HEK293 (cell line): Measurements from ENCODE around the gene NHLH1.

ENCODE experiments used
- CTCF ChIA-PET: fragments of 350-600 bp; formaldehyde crosslinking; extraction: SDS; loops from one replicate; lab custom pipeline; 2021; ENCODE audit warnings: antibody characterized with exemption; lab: Yijun Ruan, JAX
- POLR2A ChIA-PET: fragments of 300-600 bp; formaldehyde crosslinking; extraction: SDS; loops from one replicate; lab custom pipeline; 2020; ENCODE audit warnings: antibody characterized with exemption, inconsistent platforms; lab: Yijun Ruan, JAX
- H3K27ac ChIP-seq: fragments of 200-500 bp; sonication (Bioruptor generic); 2 replicates; pipeline ENCODE4 v1.5.1; 2014; ENCODE audit warnings: low read depth, low read length, control low read depth, inconsistent platforms; ENCODE audit errors: extremely low read depth
- H3K36me3 ChIP-seq, 2 experiments: fragments of 200-500 bp in 1 of 2; sonication (Bioruptor generic) in 1 of 2; 1 replicate in 1 of 2; 2 replicates in 1 of 2; pipeline ENCODE4 v1.5.1; 2014 to 2017; ENCODE audit warnings: inconsistent platforms in 2 of 2, low read length in 2 of 2; ENCODE audit not compliant: control insufficient read depth in 2 of 2, insufficient read depth in 1 of 2
- H3K4me1 ChIP-seq: fragments of 200-500 bp; sonication (Bioruptor generic); 2 replicates; pipeline ENCODE4 v1.5.1; 2014; ENCODE audit warnings: mild to moderate bottlenecking, low read length, inconsistent platforms; ENCODE audit not compliant: control insufficient read depth, insufficient read depth
- H3K4me3 ChIP-seq: 2 replicates; pipeline ENCODE4 v1.5.1; 2011; ENCODE audit warnings: low read depth, mild to moderate bottlenecking, control low read depth, low read length, moderate library complexity
- H3K9me3 ChIP-seq: fragments of 200-500 bp; sonication (Bioruptor generic); 2 replicates; pipeline ENCODE4 v1.5.1; 2014; ENCODE audit warnings: low read depth, low read length, inconsistent platforms; ENCODE audit not compliant: control insufficient read depth, insufficient read depth
- BCL11A ChIP-seq: fragments of 450-650 bp; formaldehyde crosslinking; IDR thresholded peaks from 2 replicates; pipeline ENCODE4 v1.5.1; 2016; ENCODE audit warnings: low read depth, missing biosample characterization, missing genetic modification characterization
- GLI4 ChIP-seq: fragments of 450-650 bp; formaldehyde crosslinking; IDR thresholded peaks from 2 replicates; pipeline ENCODE4 v1.5.1; 2016; ENCODE audit warnings: missing biosample characterization, missing genetic modification characterization
- MYNN ChIP-seq: fragments of 450-650 bp; formaldehyde crosslinking; IDR thresholded peaks from 2 replicates; pipeline ENCODE4 v1.5.1; 2016; ENCODE audit warnings: missing biosample characterization, missing genetic modification characterization, borderline replicate concordance
- SP3 ChIP-seq: fragments of 450-650 bp; formaldehyde crosslinking; IDR thresholded peaks from 2 replicates; pipeline ENCODE4 v1.5.1; 2016; ENCODE audit warnings: missing biosample characterization, missing genetic modification characterization
- TRIM28 ChIP-seq: IDR thresholded peaks from 2 replicates; pipeline ENCODE4 v1.6.1; 2011; ENCODE audit warnings: low read length, control low read depth, borderline replicate concordance
- YY2 ChIP-seq: fragments of 450-650 bp; formaldehyde crosslinking; IDR thresholded peaks from 2 replicates; pipeline ENCODE4 v1.5.1; 2016; ENCODE audit warnings: missing biosample characterization, missing genetic modification characterization
- ZBTB21 ChIP-seq: fragments of 450-650 bp; formaldehyde crosslinking; IDR thresholded peaks from 2 replicates; pipeline ENCODE4 v1.5.1; 2017; ENCODE audit warnings: missing biosample characterization, missing genetic modification characterization
- ZBTB49 ChIP-seq: fragments of 450-650 bp; formaldehyde crosslinking; IDR thresholded peaks from 2 replicates; pipeline ENCODE4 v1.5.1; 2016; ENCODE audit warnings: missing biosample characterization, missing genetic modification characterization, low read depth
- ZEB2 ChIP-seq: fragments of 450-650 bp; formaldehyde crosslinking; IDR thresholded peaks from 2 replicates; pipeline ENCODE4 v1.5.1; 2016; ENCODE audit warnings: missing biosample characterization, missing genetic modification characterization
- ZNF146 ChIP-seq: fragments of 450-650 bp; formaldehyde crosslinking; IDR thresholded peaks from 2 replicates; pipeline ENCODE4 v1.5.1; 2016; ENCODE audit warnings: missing biosample characterization, missing genetic modification characterization
- ZNF155 ChIP-seq: fragments of 450-650 bp; formaldehyde crosslinking; IDR thresholded peaks from 2 replicates; pipeline ENCODE4 v1.5.1; 2016; ENCODE audit warnings: missing biosample characterization, missing genetic modification characterization
- ZNF18 ChIP-seq: fragments of 450-650 bp; formaldehyde crosslinking; IDR thresholded peaks from 2 replicates; pipeline ENCODE4 v1.5.1; 2016; ENCODE audit warnings: missing biosample characterization, missing genetic modification characterization
- ZNF280C ChIP-seq: fragments of 450-650 bp; formaldehyde crosslinking; IDR thresholded peaks from 2 replicates; pipeline ENCODE4 v1.5.1; 2016; ENCODE audit warnings: missing biosample characterization, missing genetic modification characterization
- ZNF302 ChIP-seq: fragments of 450-650 bp; formaldehyde crosslinking; IDR thresholded peaks from 2 replicates; pipeline ENCODE4 v1.5.1; 2016; ENCODE audit warnings: missing biosample characterization, missing genetic modification characterization, low read depth
- ZNF513 ChIP-seq: fragments of 450-650 bp; IDR thresholded peaks from 2 replicates; pipeline ENCODE4 v1.5.1; 2018; ENCODE audit warnings: missing biosample characterization, missing genetic modification characterization
- ZNF596 ChIP-seq: fragments of 450-650 bp; IDR thresholded peaks from 2 replicates; pipeline ENCODE4 v1.5.0; 2018; ENCODE audit warnings: missing biosample characterization, mild to moderate bottlenecking, missing genetic modification characterization, moderate library complexity
- ZNF621 ChIP-seq: fragments of 450-650 bp; formaldehyde crosslinking; IDR thresholded peaks from 2 replicates; pipeline ENCODE4 v1.5.1; 2017; ENCODE audit warnings: missing biosample characterization, missing genetic modification characterization
- ZNF623 ChIP-seq: fragments of 450-650 bp; formaldehyde crosslinking; IDR thresholded peaks from 2 replicates; pipeline ENCODE4 v1.5.1; 2016; ENCODE audit warnings: missing biosample characterization, missing genetic modification characterization
- ZNF629 ChIP-seq: fragments of 450-650 bp; formaldehyde crosslinking; IDR thresholded peaks from 2 replicates; pipeline ENCODE4 v1.5.1; 2017; ENCODE audit warnings: missing biosample characterization, missing genetic modification characterization

NHLH1 gene

GRCh38 chr1:160369087-160369486, 2.2 kb downstream of the NHLH1 start:
- Histone ChIP-seq H3K4me1 (no peaks in the 10 kb centered on the region), H3K36me3 (no peaks in the 10 kb centered on the region), H3K9me3 (no peaks in the 10 kb centered on the region), H3K4me3 (no peak overlapping the region), H3K27ac (no peak overlapping the region)
- peak; percentile 61; the same call in 1 of the 2 replicates for TF ChIP-seq ZNF146
- no peak for TF ChIP-seq ZEB2 (tag by site-specific recombination)
- ChIA-PET POLR2A (no interaction called here), CTCF (interaction anchor here (1.2 kb wide), 1 partner anchor 12 kb away, joined by 3 read pairs; no protein-coding TSS in a partner anchor)

- Histone ChIP-seq H3K9me3 (no peaks in the 10 kb centered on the region), H3K36me3 (no peaks in the 10 kb centered on the region), H3K27ac (no peak overlapping the region), H3K4me1 (no peaks in the 10 kb centered on the region), H3K4me3 (no peak overlapping the region)
- POLR2A ChIA-PET, result no interaction called here
- TF ChIP-seq ZBTB49 (tag by site-specific recombination) (no peak), YY2 (tag by site-specific recombination) (no peak), ZNF18 (no peak), ZNF302 (tag by site-specific recombination) (no peak), ZNF621 (no peak), ZNF280C (no peak), ZNF513 (tag by site-specific recombination) (no peak), SP3 (tag by site-specific recombination) (no peak), ZBTB21 (tag by site-specific recombination) (no peak), ZNF596 (no peak), GLI4 (tag by site-specific recombination) (no peak), MYNN (no peak)
- CTCF ChIA-PET, result interaction anchor here (0.5 to 1.6 kb wide), 7 partner anchors 18 to 328 kb away, joined by 3 to 7 read pairs (median 3); no protein-coding TSS in a partner anchor
Measured at GRCh38 chr1:160370561-160371345, 3.9 kb downstream of the NHLH1 start.

GRCh38 chr1:160371346-160371631, 4.4 kb downstream of the NHLH1 start:
- no peak overlapping the region for H3K4me3 ChIP-seq
- H3K4me1 ChIP-seq, result no peaks in the 10 kb centered on the region
- H3K27ac ChIP-seq, result no peak overlapping the region
- no peaks in the 10 kb centered on the region for H3K9me3 ChIP-seq
- H3K36me3 ChIP-seq, result no peaks in the 10 kb centered on the region
- TF ChIP-seq ZNF629, result no peak
- no peak for TF ChIP-seq ZNF623 (tag by site-specific recombination)
- TF ChIP-seq TRIM28, result no peak
- no peak for TF ChIP-seq BCL11A
- no peak for TF ChIP-seq ZNF155 (tag by site-specific recombination)
- POLR2A ChIA-PET, result no interaction called here
- CTCF ChIA-PET, result interaction anchor here (0.5 to 1.6 kb wide), 6 partner anchors 19 to 328 kb away, joined by 3 to 7 read pairs (median 3); no protein-coding TSS in a partner anchor
